GM19025 (cell line): ENCODE measurements around the gene LEP.
"Not testable (repeated sequence)": the region's sequence is repeated elsewhere in the genome, so short reads cannot be mapped to it uniquely, and the experiment has no call there.

Experiments used
- ATAC-seq: cut with Tn5 transposase; IDR thresholded peaks from one replicate; pipeline ENCODE4 v1.9.1; 2021; ENCODE audit warnings: mild to moderate bottlenecking, low read depth, moderate library complexity; ENCODE audit not compliant: unreplicated experiment

The LEP gene

DNA sequence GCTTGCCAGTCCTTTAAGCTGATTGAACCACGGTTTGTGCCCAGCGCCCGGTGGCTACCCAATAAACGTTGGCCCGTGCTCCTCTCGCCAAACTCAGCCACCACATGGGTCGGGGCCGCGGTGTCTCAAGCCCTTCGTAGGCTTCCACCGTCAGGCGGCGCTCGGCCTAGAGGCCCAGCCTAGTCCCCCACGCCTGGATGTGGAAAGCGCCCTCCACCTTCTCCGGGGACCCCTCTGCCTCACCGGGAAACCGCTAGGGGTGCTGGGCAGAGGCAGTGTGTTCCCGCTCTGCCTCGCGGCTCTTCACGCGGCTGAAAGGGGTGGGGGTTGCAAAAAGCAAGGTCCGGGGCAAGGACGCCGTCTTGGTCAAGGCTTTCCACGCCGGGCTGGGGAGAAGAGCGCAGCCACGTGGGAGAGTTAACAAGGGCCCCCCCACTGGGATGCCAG, 29.8 kb downstream of the LEP start:
- ATAC-seq, result no peak

DNA sequence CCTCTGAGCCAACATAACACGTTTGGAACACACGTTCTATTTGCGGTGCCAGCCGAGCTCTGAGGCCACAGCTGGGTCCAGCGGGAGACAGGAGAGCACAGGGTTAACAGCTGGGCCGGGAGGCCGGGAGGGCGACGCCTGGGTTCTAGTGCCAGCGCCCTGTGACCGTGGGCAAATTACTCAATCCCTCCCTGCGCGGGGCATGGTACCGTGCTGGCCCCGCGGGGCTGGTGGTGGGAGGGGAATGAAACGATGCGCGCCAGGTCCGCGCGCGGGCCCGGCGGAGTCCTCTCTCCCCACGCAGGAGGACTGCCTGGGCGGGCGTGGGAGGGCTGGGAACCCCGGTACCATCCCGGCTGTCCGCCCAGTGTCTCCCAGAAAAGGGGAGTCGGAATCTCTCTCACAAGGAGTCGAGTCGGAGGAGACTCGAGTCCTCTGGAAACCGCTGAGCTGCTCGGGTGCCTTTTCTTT, 30.4 kb downstream of the LEP start:
- ATAC-seq, result no peak

DNA sequence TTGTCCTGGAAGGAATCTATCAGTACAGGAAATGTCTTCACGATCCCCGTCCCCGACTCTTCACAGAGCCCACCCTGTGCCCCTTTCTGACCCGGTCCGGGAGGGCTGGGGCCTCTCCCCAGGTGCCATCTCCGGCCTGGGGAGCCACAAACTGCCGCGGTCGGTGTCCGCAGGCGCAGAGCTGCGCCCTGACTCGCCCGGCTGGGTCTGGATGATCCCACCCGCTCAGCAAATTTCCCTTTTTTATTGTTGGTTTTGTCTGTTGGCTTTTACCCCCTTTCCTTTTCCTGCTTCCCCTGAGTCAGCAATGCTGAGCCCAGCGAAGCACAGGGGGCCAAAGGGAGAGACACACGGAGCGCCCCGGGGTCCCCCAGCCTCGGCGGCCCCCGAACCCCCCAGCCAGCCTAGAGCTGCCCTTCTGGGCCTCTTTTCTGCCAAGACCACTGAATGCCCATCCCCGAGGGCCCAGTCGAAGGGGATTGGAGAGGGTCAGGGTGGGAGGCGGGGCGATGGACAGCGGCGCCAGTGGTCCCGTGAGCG, 30.9 kb downstream of the LEP start:
- ATAC-seq, result no peak

DNA sequence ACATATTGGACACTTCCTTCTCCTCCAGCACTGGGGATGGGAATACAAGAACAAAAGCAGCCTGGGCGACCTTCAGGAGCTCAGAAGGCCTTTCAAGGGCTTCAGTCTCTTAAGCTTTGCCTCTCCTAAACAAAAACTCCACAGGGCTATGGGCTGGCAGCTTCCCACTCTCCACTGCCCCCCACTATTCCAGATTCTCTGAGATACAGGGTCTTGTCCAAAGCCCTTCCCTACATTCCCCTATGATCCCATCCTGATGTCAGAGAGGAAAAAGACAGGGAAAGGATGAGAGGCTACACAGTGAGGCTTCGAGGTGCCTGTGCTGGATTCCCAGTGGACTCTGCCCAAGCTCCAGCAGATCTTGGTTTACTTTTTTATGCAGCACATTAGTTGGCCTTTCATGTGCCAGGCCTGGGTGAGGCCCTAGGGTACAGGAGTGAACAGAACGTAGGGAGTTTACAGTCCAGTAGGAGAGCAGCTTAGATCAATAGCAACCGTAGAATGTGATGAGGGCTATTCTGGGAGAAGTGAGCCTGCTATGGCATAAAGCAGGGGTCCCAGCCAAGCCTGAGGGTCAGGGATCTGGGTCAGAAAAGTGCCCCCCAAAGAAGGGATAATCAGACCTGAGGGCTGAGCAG, 33.3 kb downstream of the LEP start:
- ATAC-seq, result no peak

DNA sequence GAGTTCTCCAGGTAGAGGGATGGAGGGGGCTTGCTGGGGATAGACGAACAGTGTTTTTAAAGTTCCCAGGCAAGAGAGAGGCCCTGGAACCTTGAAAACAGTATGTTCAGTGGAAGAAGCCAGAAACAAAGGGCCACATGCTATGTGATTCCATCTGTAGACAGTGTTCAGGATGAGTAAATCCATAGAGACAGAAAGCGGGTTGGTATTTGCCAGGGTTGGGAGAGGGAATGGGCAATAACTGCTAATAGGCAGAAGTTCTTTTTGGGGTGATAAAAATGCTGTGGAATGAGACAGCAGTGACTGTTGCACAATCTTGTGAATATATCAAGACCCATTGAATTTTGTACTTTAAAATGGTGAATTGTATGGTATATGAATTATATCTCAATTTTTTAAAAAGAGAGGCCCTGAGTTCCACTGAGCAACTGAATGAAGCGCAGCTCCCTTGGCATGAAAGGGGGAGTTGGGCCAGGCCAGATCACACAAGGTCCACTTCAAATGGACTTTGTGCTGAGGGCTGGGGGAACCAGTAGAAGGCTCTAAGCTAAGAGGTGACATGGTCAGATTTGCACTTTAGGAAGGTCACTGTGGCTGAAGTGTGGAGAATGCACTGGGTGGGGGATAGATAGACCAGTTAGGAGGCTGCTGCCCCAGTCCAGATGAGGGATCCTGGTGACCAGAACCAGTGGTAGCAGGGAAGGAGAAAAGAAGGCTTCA, 34.0 kb downstream of the LEP start:
- ATAC-seq, result no peak

DNA sequence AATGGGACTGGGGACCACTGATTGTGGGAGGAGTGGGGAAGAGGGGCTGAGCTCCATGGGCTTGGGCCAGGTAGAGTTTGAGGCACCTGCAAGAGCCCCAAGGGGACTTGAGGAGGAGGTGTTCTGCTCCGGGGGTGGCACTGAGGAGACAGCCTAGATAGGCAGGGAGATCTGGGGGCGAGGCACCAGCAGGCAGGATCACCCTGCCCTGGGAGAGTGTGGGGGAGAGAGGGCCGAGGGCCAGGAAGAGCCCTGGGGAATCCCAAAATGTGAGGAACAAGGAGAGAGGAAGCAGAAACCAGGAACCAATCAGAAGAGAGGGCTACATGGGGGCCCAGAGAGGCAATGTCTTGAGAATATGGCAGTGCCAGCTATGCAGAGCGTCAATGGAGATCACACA, 34.6 kb downstream of the LEP start:
- ATAC-seq, result no peak

DNA sequence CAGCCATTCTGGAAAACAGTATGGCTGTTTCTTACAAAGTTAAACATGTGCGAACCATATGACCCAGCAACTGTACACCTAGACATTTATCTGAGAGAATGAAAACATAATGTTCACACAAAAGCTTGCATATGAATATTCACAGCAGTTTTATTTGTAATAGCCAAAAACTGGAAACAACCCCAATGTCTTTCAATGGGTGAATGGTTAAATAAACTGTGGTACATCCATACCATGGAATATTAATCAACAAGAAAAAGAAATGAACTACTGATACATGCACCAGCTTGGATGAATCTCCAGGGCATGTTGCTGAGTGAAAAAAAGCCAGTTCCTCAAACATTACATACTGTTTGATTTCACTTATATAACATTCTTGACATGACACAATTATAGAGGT, 37.3 kb downstream of the LEP start:
- ATAC-seq, result no peak

DNA sequence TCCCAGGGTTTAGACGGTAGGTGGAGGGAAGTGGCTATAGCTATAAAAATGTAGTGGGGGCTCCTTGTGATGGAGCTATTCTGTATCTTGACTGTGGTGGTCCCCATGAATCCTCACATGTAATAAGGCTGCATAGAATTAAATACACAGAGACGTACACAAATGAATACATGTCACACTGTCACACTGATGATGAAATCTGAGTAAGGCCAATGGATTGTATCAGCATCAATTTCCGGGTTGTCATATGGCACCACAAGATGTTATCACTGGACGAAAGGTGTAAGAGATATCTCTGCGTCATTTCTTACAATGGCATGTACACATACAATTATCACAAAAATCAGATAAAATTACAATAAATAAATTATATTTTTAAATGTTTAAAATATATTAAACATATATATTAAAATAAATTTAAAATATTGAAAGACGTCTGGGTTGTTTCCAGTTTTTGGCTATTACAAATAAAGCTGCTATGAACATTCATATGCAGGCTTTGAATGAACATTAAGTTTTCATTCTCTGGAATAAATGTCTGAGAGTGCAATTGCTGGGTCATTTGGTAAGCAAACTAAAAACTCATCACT, 38.1 kb downstream of the LEP start:
- no peak for ATAC-seq

DNA sequence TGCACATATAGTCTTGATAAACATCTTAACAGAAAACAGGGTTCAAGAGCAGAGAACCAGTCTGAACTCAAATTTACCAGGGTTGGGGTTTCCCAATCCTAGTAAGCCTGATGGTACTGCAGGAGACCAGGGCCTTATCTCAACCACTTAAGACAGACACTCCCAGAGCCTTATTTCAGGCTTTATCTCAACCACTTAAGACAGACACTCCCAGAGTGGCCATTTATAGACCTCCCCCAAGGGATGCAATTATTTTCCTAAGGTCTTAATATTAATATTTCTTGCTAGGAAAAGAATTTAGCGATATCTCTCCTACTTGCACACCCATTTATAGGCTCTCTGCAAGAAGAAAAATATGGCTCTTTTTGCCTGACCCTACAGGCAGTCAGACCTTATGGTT, 39.4 kb downstream of the LEP start:
- ATAC-seq, result not testable (repeated sequence)

DNA sequence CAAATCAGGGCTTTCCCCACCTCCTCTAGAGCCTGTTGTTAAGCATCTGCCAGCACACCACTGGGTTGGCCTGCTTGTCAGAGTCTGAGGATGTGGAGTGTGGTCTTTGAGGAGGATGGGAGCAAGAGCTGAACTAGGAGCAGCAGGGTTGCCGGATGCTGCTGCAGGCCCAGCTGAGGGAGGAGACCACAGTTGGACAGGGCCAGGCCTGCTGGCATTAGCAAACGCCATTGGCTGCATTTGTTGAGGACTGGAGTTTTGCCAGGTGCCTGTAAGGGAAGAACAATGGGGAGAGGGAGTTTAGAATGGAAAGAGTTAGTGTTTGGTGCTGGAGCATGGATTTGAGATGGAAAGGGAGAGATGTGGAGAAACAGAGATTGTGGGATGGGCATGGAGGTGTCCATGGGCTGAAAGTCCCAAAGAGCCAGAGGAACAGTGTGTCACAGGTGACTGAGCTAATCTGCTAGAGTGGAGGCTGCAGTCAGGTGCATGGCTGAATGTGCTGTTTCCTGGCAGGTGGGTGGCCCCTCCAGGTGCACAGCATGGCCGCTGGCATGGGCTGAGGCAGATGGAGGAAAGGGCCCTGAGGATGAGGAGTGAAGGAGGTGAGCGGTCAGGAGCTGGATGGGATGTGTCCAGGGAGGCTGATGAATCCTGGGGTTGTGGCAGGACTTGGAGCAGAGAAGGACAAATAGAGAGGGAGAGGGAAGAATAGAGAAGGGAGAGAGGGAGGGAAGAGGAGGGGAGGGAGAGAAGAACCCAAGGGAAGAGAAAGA, 40.7 kb downstream of the LEP start:
- ATAC-seq, result no peak

DNA sequence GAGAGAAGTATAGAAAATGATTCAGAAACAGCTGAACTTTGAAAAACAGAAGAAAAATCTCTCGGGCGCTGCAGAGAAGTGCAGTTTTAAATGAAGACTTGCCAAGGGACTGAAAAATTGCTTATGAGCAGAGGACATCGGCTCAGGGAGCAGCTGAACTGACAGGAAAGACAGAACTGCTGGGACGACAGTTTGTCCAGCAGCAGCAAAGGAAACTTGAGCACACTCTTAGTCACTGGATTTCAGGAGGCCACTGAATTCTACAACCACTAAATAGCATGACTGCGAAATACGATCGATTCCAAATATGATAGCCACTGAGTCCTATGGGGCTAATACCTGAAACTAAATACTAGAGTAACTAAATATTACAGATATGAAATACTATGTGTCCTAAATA, 43.0 kb downstream of the LEP start:
- no peak for ATAC-seq

DNA sequence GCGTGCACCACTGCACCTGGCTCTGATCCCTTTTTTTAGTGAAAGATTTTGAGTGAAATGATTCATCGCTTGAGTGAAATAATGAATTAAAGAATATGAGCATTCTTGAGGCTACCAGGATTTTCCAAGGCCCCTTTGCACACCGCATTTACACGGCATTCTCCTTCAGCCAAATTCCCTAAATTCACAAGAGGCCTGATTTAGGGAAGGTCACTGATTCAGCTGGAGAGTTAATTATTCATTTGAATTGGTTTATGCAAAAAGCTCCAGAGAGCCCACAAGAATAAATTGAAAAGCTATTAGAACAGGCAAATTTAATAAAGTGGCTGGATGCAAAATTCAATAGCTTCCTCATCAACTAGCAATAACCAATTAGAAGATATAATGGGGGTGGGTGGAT, 46.5 kb downstream of the LEP start:
- ATAC-seq, result no peak

DNA sequence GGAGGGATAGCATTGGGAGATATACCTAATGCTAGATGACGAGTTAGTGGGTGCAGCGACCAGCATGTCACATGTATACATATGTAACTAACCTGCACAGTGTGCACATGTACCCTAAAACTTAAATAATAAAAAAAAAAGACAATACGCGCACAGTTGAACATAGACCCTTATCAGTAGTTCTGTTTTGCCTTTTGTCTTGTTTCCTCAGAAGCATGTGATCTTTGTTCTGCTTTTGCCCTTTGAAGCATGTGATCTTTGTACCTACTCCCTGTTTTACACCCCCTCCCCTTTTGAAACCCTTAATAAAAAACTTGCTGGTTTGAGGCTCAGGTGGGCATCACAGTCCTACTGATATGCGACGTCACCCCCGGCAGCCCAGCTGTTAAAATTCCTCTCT, 56.9 kb downstream of the LEP start:
- not testable (repeated sequence) for ATAC-seq

DNA sequence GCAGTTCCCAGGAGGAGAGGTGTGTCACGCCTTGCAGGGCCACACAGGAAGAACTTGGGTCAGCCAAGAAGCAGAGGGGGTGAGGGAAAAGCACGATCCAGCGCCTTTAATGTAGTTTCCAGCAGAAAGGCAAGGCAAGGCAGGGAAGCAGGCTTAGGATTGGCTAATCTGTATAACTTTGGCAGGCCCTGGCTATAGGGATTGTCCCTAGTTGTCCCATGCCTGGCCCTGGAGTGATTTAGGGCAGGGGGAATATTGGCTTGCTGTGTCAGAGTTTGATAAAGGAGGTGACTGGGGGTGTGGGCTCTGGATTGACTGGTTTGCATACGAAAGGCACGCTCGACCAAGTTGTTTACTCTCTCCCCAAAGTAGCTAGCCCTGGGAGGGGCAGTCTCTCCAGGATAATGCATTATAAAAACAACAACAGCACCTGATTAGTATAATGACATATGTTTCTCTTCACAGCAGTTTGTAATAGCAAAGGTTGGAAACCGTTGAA, 58.1 kb downstream of the LEP start:
- no peak for ATAC-seq

DNA sequence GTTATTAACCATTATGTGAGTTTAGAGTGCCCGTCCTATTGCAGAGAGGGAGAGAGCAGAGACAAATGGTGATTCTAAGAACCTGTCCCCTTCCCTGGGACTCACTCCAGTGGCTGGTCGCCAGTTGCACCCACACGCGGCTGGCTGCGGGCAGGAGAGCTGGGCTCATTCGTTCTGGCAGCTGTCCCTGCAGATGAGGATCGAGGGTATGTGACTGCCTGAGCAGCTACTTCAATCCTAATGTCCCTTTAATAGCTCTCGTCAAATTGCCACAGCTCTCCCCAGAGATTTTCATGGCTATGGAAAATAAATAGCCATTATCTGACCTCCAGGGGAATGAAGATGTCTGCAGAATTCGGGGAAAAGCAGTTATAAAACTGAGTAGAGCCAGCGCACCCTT, 61.1 kb downstream of the LEP start:
- ATAC-seq, result no peak

DNA sequence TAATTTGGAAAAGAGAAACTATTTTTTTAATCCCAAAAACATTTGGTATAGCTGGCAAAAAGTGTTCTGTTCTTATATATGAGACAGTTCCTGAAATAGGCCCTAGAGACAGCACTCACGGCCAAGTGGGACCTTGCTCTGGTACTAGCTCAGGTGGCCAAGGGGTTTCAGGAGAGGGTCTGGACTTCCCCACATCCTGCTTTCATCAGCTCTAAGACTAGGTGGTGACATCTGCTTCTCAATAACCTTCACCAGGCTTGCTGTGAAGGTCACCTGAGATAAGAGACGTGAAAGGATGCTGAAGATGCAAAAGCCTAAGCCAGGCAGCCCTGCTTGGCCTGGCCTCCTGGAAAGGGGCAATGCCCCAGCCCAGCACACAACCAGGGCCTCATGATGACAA, 62.1 kb downstream of the LEP start:
- no peak for ATAC-seq

DNA sequence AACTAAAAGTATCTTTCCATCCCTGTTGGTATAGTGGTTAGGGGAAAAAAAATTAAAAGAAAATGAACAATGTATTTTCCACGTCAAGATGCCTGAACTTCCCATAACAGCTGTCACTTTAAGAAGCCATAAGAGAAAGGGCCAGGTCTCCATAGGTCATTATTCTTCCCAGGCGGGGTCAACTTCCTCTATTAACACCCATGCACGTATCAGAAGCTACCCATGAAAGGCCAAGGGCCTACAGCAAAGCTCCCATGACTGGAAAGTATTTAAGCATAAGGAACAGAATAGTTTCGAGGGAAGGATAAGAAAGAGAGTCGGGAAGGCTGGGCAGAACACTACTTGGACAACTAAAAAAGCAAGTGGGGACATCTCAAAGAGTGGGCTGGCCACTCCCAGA, 62.6 kb downstream of the LEP start:
- no peak for ATAC-seq

DNA sequence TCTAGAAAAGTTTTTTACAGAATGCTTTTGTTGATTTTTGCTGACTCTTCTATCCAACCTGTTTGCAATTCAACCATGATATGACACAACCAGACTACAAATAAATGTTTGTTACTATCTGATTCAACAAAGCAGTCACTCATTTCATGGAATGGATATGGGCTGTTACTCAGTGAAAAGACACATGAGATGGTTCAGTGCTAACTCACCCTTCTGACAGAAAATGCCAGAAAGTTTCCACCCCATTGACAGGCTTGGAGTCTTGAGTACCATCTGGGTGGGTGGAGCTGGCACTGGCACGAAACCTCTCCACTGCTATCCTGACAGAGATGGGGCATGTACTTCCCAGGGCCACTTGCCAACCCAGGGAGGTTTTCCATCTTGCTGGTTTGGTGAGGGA, 63.1 kb downstream of the LEP start:
- no peak for ATAC-seq

DNA sequence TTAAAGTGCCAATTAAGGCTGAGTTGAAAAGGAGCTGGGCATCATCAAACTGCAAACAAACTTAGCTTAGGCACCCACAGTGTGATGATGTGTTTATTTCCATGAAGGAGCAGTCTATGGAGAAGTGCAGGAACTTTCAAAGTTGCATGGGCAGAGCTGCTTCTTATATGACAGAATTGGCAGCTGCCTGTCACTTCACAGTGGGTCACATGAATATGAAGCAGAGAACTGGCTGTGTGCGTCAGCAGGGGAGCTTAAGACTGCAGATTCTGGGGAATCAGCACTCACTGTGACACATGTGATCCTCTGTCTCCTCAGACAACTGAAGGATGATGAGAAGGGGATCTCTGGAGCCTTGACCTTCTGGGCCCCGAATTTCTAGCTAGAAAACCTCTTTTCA, 66.0 kb downstream of the LEP start:
- no peak for ATAC-seq
